ENCODE data around the gene XYLT1. TPM values are rescaled to one million over a fixed set of nuclear protein-coding genes. Genes with fewer than 3 reads are reported as not detected.

XYLT1 gene
- total RNA-seq, 1 experiment from 2014 or later = 14.5 TPM

DNA sequence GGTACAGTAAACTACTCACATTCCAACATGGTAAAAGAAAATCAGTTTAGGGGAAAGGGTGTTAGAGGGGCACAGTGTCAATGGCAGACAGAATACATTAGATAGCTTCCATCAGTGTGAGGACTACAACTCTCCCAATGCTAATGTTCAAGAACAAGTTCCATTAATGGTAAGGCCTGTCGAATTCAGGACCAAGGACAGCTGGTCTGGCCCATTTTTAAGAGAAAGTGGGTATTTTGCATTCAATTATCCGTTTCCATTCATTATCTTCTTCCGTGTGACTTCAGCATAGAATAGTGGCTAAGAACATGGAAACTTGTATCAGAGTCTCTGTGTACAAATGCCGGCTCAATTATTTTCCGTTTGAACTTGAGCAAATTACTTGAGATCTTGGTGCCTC lies 98.4 kb downstream of the XYLT1 start:
- H3K4ac ChIP-seq (ENCODE audit: low read depth, low read length) = no peak overlapping the region
- WGBS (ENCODE audit: extremely low coverage, insufficient read length, low lambda C conversion rate) = no CpG with 5 or more reads among the region's 5 CpGs
- H3K14ac ChIP-seq (ENCODE audit: insufficient read depth, low read length) = no peak overlapping the region
- Mint-ChIP-seq H3K27ac (no peak overlapping the region), H3K4me3 (no peak overlapping the region), H3K36me3 (ENCODE audit: insufficient read depth in 1 of 3, low read depth in 3 of 3) (no peaks in the 10 kb centered on the region), H3K9me3 (no peaks in the 10 kb centered on the region), H3K27me3 (ENCODE audit: low read depth) (no peaks in the 10 kb centered on the region), H3K4me1 (peaks cover 57 to 58% of the 10 kb centered on the region in 2 experiments)
- H3K56ac ChIP-seq (ENCODE audit: insufficient read length, low read depth, low read length) = no peak overlapping the region
- no peak overlapping the region for H3K18ac ChIP-seq (ENCODE audit: insufficient read length, low read depth, low read length)
- H2BK120ac ChIP-seq (ENCODE audit: low read depth, low read length, poor library complexity, severe bottlenecking) = no peak overlapping the region
- no peak overlapping the region for H3K9ac ChIP-seq (ENCODE audit: extremely low read depth, insufficient read length, low read length)
- H2AK5ac ChIP-seq (ENCODE audit: insufficient read length, low read length) = no peak overlapping the region
- no peak overlapping the region for H3K23ac ChIP-seq (ENCODE audit: insufficient read length, low read depth, low read length)
- H3K4me2 ChIP-seq (ENCODE audit: insufficient read depth, insufficient read length, low read length) = no peak overlapping the region
- H3T11ph ChIP-seq (ENCODE audit: low read length) = no peak overlapping the region
- H3K4me1 ChIP-seq (ENCODE audit: insufficient read depth, low read length) = peaks cover 13% of the 10 kb centered on the region; the same call in 1 of the 2 replicates
- H4K91ac ChIP-seq (ENCODE audit: insufficient read length, low read depth, low read length) = no peak overlapping the region
- H2BK5ac ChIP-seq (ENCODE audit: insufficient read length, low read length) = no peak overlapping the region
- no peak overlapping the region for H2AFZ ChIP-seq (ENCODE audit: low read length)
- TF ChIP-seq, protein P1, sequence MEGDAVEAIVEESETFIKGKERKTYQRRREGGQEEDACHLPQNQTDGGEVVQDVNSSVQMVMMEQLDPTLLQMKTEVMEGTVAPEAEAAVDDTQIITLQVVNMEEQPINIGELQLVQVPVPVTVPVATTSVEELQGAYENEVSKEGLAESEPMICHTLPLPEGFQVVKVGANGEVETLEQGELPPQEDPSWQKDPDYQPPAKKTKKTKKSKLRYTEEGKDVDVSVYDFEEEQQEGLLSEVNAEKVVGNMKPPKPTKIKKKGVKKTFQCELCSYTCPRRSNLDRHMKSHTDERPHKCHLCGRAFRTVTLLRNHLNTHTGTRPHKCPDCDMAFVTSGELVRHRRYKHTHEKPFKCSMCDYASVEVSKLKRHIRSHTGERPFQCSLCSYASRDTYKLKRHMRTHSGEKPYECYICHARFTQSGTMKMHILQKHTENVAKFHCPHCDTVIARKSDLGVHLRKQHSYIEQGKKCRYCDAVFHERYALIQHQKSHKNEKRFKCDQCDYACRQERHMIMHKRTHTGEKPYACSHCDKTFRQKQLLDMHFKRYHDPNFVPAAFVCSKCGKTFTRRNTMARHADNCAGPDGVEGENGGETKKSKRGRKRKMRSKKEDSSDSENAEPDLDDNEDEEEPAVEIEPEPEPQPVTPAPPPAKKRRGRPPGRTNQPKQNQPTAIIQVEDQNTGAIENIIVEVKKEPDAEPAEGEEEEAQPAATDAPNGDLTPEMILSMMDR (conservative IDR thresholded peaks at IDR 0.05) = no peak
- no peak overlapping the region for H2BK20ac ChIP-seq (ENCODE audit: low read depth, low read length, poor library complexity, severe bottlenecking)
- no peaks in the 10 kb centered on the region for H3K27me3 ChIP-seq (ENCODE audit: insufficient read depth, low read length)
- H2BK15ac ChIP-seq (ENCODE audit: low read depth, low read length) = no peak overlapping the region
- H3K27ac ChIP-seq (ENCODE audit: insufficient read length, low read depth, low read length) = no peak overlapping the region
- no peaks in the 10 kb centered on the region for H3K23me2 ChIP-seq (ENCODE audit: insufficient read length, low read depth, low read length, poor library complexity, severe bottlenecking)
- H2BK12ac ChIP-seq (ENCODE audit: insufficient read length, low read depth, low read length) = no peak overlapping the region
- no peaks in the 10 kb centered on the region for H3K79me1 ChIP-seq (ENCODE audit: insufficient read depth, low read depth, low read length, poor library complexity, severe bottlenecking)
- H4K20me1 ChIP-seq (ENCODE audit: control insufficient read depth, insufficient read depth, insufficient read length) = no peaks in the 10 kb centered on the region
- DNase-seq = no peak
- H3K79me2 ChIP-seq (ENCODE audit: insufficient read depth, low read length) = no peaks in the 10 kb centered on the region
- no peaks in the 10 kb centered on the region for H3K9me3 ChIP-seq (ENCODE audit: control insufficient read depth, low read depth, low read length)
- no peak overlapping the region for H4K8ac ChIP-seq (replicated peaks; ENCODE audit: insufficient read length, low read depth, low read length)
- no peak overlapping the region for H4K5ac ChIP-seq (ENCODE audit: insufficient read length, low read depth, low read length)

All from H9 (cell line).